ENCODE measurements around the gene FUT1.
"Not testable (repeated sequence)": the region's sequence is repeated elsewhere in the genome, so short reads cannot be mapped to it uniquely, and the experiment has no call there.

The FUT1 gene

DNA sequence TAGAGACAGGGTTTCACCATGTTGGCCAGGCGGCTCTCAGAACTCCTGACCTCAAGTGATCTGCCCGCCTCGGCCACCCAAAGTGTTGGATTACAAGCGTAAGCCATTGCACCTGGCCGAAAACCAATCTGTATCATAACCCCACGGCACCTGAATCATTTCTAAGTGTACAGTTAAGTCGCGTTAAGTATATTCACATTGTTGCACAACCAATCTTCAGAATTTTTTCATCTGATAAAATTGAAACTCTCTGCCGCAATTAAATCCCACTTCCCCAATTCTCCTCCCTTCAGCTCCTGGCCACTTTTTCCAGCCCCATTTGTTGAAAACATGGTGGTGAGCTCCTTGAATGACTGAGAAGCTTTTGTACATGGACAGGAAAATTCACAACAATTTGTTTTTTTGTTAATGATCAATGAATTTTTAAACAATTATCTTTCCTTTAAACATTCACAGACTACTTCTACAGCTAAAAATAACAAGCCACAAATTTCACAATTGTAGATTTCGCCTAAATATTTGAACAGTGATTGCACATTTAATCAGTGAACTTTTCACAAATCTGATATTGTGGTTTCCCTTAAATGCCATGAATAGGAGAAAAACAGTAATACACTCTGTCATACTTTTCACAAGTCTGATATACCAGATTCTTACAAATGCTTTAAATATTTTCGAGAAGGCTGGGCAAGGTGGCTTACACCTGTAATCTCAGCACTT, 16.7 kb upstream of the FUT1 start:
- DNase-seq (ENCODE audit: low read depth in 2 of 2), result no peak

DNA sequence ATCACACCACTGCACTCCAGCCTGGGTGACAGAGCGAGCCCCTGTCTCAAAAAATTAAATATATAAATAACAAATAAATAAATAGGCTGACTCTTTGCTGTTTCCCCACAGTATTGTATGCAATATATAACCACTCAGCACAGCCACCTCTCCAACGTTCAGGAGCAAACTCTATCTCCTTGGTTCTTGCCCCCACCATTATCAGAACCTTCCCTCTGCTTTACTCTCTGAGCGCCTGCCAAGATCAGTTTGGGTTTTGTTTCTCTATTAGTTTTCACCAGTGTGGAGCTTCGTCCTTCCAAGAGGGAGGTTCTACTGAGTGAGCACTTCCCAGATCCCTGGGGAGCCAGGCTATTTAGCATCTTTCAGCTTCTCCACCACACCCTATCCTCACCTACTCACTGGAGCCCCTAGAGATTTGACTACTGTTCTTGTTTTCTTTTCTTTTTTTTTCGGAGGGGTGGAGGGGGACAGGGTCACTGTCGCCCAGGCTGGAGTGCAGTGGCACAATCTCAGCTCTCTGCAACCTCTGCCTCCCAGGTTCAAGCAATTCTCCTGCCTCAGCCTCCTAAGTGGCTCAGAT, 15.8 kb upstream of the FUT1 start:
- not testable (repeated sequence) for DNase-seq (ENCODE audit: low read depth in 2 of 2)

DNA sequence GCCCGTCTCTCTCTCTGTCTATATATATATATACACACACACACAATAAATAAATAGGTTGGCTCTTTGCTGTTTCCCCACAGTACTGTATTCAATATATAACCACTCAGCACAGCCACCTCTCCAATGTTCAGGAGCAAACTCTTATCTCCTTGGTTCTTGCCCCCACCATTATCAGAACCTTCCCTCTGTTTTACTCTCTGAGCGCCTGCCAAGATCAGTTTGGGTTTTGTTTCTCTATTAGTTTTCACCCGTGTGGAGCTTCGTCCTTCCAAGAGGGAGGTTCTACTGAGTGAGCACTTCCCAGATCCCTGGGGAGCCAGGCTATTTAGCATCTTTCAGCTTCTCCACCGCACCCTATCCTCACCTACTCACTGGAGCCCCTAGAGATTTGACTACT, 13.4 kb upstream of the FUT1 start:
- not testable (repeated sequence) for DNase-seq (ENCODE audit: low read depth in 2 of 2)

DNA sequence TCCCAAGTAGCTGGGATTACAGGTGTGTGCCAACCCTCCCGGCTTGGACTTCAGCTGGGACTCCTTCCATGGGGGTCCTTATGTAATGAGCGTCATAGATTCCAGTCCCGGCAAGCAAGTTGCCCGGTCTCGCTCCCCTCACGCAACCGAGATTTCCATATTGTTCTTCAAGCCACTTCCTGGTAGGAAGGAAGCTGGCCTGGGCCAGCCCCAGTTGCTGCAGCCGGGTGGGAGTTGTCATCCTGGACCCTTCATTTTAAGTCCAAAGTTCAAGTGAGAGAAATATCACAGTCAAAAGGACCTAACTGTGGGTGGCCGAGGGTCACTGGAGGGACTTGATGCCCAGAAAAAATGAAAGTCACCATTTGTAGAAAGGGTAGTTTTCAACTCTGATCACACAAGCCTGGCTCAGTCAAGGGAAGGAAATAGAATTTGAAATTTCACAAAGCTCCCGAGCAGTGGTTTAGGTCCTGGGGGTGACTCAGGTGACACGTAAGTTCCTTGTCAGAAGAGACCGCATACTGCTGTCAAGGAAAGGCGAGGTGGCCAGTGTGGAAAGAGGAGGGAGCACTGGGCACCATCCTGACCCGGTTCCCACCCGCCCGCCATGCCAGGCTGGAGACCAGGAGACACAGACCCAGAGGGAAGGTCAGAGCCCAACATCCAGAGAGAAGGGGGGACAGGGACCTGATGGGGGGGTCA, 8.2 kb upstream of the FUT1 start:
- DNase-seq (ENCODE audit: low read depth in 2 of 2), result no peak

DNA sequence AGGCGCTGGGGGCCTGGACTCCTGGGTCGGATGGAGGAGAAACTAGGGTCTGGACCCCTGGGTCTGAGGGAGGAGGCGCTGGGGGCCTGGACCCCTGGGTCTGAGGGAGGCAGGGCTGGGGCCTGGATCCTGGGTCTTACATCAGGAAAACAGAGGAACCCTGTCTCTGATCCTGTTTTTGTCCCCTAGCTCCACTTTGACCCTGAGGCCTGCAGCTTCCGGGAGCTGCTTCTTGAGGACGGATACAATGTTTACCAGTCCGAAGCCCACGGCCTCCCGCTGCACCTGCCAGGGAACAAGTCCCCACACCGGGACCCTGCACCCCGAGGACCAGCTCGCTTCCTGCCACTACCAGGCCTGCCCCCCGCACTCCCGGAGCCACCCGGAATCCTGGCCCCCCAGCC, 5.3 kb upstream of the FUT1 start:
- no peak for DNase-seq (ENCODE audit: low read depth in 2 of 2)

DNA sequence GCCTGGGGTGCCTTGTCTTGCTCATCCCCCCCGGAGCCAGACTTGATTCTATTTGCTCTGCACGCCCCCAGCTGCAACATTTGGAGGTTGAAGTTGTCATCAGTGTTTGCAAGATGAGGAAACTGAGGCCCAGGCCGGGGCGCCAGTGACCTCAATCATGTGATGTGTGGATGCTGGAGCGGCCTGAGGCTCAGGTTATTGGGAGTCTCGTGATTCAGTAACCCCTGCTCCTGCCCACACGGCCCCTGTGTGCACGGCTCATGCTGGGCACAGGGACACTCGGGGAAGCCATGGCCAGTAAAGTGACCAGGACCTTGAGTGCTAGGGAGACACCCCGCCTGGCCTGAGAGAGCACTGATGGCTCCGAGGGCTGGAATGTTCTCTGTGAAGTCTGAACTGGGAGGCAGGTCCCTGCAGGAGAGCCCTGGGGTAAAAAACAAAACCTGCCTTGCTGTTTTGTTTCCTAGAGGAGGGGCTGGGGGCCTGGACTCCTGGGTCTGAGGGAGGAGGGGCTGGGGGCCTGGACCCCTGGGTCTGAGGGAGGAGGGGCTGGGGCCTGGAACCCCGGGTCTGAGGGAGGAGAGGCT, 4.7 kb upstream of the FUT1 start:
- DNase-seq (ENCODE audit: low read depth in 2 of 2), result no peak

DNA sequence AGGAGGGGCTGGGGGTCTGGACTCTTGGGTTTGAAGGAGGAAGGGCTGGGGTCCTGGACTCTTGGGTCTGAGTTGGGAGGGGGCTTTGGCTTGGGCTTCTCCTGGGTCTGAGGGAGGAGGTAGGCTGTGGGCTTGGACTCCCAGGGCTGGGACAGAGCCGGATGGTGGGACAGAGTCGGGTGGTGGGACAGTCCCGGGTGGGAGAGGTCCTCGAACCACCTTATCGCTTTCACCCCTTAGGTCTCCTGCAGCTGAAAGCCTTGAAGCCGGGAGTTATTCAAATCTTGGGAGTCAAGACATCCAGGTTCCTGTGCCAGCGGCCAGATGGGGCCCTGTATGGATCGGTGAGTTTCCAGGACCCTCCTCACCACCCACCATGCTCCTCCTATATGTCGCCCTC, 4.2 kb upstream of the FUT1 start:
- DNase-seq (ENCODE audit: low read depth in 2 of 2), result no peak

DNA sequence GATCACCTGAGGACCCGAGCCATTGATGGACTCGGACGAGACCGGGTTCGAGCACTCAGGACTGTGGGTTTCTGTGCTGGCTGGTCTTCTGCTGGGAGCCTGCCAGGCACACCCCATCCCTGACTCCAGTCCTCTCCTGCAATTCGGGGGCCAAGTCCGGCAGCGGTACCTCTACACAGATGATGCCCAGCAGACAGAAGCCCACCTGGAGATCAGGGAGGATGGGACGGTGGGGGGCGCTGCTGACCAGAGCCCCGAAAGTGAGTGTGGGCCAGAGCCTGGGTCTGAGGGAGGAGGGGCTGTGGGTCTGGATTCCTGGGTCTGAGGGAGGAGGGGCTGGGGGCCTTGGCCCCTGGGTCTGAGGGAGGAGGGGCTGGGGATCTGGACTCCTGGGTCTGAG, 3.8 kb upstream of the FUT1 start:
- no peak for DNase-seq (ENCODE audit: low read depth in 2 of 2)

DNA sequence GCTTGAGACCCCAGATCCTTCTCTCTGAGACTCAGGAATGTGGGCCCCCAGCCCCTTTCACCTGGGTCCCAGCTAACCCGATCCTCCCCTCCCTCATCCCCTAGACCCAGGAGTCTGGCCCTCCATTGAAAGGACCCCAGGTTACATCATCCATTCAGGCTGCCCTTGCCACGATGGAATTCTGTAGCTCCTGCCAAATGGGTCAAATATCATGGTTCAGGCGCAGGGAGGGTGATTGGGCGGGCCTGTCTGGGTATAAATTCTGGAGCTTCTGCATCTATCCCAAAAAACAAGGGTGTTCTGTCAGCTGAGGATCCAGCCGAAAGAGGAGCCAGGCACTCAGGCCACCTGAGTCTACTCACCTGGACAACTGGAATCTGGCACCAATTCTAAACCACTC, 3.3 kb upstream of the FUT1 start:
- DNase-seq (ENCODE audit: low read depth in 2 of 2), result no peak

DNA sequence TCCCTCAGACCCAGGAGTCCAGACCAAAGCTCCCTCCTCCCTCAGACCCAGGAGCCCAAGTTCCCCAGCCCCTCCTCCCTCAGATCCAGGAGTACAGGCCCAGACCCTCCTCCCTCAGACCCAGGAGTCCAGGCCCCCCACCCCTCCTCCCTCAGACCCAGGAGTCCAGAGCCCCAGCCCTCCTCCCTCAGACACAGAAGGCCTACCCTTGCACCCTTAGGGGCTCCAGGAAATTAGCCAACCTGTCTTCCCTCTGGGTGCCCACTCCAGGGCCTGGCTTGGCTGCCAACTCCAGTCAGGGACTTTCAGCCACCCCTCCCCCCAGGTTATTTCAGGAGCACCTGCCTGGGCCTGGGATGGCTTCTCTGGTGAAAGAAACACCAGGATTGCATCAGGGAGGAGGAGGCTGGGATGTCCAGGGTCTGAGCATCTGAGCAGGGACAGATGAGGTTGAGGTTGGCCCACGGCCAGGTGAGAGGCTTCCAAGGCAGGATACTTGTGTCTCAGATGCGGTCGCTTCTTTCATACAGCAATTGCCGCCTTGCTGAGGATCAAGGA, 2.7 kb upstream of the FUT1 start, which contains the start of gene FGF21:
FGF21 (plus strand) TSS at position 441 of the 558 bp plus-strand sequence. CDS start 713 bp downstream, outside the sequence.
- DNase-seq (ENCODE audit: low read depth in 2 of 2), result no peak

DNA sequence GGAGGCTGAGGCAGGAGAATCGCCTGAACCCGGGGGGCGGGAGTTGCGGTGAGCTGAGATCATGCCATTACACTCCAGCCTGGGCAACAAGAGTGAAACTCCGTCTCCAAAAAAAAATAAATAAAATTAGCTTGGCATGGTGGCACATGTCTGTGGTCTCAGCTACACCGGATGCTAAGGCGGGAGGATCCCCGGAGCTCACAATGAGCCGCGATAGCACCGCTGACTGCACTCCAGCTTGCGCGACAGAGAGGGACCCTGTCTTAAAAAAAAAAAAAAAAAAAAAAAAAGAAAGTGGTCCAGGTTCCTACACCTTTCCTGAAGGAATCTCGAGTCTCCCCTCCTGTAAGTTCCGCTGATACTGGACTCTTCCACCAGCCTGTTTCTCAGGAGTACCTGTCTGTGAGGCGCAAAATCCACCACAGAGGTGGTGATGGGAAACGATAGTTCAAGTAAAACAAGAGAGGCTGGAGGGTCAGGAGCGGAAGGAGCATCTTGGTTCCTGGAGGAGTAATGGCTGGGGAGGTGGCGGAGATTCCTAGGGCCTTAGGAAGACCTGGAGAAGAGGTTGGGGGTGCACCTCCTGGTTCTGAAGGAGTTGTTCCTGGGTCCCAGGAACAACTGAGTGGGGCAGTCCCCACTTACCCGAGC, 471 bp downstream of the FUT1 start:
- no peak for DNase-seq (ENCODE audit: low read depth in 2 of 2)

DNA sequence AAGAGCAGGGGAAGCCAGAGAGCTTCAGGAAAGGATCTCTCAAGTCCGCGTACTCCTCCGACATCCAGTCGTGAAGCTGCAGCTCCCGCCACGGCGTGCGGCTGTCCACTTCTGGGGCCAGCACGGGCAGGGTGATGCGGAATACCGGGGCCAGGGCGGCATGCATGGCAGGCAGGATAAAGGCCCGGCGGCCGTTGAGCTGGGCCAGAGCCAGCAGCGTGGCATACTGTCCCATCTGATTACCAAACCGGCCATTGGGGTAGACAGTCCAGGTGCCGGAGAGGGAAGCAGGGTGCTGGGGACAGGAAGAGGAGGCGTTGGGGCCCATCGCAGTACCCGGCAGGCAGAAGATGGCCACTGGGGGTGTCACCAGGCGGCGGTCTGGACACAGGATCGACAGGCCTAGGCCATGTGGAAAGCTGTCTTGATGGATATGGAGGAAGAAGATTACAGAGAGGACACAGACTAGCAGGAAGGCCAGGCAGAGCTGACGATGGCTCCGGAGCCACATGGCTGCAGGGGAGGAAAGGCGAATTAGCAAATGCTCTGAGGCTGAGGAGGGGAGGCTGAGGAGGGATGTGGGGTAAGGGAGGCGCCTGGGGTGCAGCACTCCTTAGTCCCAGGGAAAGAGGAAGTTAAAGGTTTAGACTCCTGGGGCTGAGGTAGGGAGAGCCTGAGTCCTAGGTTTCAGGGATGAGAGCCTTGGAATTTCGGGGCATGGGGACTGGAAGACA, 1.5 kb downstream of the FUT1 start:
- no peak for DNase-seq (ENCODE audit: low read depth in 2 of 2)

DNA sequence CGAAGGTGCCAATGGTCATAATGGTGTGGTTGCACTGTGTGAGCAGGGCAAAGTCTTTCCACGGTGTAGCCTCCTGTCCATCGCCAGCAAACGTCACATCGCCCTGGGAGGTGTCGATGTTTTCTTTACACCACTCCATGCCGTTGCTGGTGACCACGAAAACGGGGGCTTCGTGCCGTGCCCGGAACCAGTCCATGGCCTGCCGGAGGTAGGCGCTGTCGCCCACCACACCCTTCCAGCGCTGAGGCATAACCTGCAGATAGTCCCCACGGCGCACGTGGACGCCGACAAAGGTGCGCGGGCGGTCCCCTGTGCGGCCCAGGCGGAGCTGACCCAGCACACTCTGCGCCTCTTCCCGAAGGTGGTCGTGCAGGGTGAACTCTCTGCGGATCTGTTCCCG, 2.1 kb downstream of the FUT1 start:
- DNase-seq (ENCODE audit: low read depth in 2 of 2), result no peak

DNA sequence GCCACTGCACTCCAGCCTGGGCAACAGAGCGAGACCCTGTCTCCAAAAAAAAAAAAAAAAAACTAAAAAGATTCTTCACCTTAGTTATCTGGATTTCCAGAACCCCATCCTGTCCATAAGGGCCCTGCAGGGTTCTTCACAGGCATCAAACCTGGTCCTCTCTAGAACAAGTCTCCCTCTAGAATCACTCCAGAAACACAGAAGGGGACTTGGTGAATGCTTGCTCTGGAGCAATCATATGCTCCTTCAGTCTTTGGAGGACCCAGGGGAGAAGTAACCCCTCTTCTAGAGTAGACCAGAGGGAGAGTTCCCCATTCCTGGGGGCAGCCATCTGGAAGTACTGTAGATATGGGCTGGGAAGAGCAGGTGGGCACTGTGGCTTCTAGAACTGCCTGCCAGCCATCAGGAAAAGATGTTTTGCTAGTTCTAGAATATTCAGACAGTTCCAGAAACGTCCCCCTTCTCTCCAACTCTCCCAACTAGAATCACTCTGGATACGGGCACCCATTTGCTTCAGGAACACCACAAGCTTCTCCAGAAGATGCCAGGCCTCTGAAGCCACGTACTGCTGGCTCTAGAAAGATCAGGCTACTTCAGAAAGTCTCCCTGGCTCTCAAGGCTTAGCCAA, 2.8 kb downstream of the FUT1 start:
- no peak for DNase-seq (ENCODE audit: low read depth in 2 of 2)

DNA sequence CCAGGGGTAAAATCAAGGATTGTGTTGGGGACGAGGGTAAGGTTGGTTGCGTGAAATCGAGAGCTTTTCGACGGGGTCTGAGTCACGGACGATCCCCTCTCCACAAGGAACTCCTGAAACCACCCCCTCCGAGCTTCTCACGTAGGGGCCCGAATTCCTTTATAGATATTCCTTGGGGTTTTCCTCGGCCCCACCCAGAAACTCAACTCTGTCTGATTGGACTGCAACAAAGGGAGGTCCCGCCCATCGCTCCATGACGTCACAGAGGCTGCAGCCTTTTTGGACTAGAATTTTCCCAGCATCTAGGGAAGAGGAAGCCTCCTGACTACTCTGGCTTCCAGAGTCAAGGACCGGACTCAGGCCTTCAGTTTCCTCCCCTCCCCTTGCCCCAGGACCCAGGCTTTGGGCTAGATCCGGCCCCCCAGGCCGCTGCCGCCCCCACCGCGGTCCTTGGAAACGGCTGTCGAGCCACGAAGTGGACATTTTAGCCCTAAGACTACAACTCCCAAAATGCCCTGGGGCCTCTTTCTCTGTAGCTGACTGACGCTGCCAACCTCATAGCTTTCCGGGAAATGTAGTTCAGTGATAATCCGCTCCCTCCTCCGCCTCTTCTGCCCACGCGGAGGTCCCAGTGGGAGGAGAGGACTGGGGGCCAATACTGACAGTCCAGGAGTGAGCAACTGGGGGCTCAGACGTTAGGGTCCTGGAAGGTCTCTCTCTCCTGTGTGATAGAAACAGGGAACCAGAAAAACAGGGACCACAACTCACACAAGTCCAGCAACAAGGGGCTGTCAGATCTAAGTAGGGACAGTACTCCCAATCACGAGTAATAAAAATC, 5.5 kb downstream of the FUT1 start, which contains the start of gene IZUMO1:
IZUMO1 (minus strand) TSS at position 172 of the 838 bp plus-strand sequence. CDS start 1,050 bp downstream, outside the sequence.
- DNase-seq (ENCODE audit: low read depth in 2 of 2), result no peak

DNA sequence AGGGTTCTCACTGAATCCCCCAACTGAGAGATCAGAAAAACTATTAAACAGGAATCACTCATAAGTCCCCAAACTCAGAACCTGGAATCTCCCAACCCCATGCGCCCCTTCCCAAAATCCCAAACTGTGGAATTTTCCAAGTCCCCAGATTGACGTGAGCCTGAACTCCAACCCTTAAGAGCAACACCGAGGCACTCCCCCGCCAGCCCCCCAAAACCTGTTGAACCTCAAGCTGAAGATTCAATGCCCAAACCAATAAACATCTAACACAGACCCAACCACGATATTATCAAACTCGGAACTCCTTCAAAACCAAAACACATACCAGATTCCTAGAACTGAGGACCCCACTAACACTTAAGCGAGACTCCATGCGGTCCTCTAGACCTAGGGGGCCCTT, 6.3 kb downstream of the FUT1 start:
- DNase-seq (ENCODE audit: low read depth in 2 of 2), result no peak

DNA sequence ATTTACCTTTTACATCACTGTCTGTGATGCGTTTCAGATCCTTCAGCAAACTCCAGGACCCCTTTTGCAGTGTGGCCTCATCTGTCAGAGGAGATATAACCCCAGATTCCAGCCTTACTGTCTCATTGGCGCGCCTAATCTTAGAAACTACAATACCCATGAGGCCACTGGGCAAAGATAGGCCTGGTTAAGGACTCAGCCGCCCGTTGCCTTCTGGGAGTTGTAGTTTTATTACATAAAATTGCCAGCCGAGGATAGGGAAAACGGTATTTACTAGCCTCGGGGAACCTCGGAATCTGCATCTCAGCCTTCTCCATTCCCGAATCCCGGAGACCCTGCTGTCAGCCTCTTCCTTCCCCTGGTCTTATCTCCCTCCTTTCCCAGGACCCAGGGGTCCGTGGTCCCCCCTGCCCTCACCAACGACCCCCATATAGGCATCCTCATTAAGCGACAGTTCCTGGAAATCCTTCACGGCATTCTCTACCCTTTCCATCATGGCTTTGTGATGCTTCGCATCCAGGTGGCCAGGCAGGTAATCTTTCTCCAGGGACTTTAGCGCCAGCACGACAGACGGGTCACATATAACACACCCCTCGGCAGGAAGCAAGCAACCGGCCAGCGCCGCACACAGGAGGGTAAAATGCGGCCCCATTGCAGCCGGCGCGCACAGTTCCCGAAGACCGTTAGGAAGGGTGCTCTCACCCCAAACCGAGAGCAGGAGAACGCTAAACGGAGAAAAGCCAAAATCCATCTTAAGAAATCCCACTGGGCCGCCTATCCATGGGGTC, 7.0 kb downstream of the FUT1 start:
- peak in 1 of 2 donors; percentile 24 for DNase-seq (ENCODE audit: low read depth in 2 of 2)

DNA sequence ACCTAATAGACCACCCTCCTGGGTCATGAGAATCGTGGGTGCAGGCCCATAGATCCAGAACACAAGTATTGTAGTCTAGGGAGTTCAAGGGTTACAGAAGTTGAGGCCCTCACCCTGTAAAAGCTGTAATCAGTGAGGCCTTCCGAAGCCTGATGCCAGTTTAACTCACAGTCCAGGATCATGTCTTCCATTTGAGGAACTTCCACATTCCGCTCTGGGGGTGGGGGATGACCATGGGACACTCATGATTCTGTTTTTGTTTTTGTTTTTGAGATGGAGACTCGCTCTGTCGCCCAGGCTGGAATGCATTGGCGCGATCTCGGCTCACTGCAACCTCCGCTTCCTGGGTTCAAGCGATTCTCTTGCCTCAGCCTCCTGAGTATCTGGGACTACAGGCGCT, 10.3 kb downstream of the FUT1 start:
- no peak for DNase-seq (ENCODE audit: low read depth in 2 of 2)
